ENCODE results near the gene PRDM16. TPM values are rescaled to one million over a fixed set of nuclear protein-coding genes. Genes with fewer than 3 reads are reported as not detected.

Gene PRDM16
- polyA plus RNA-seq, 1 of the 3 experiments (the other 2 are of a cell fraction) = not detected

- CTCF ChIA-PET = no interaction called here
- 21% methylated on average over 8 of the region's 11 CpGs for WGBS (ENCODE audit: low lambda C conversion rate)
These were observed 42.2 kb upstream of the PRDM16 start for GRCh38 chr1:3026581-3027391.

GRCh38 chr1:3027611-3028371 is 41.2 kb upstream of the PRDM16 start:
- Histone ChIP-seq H3K9ac (no peak overlapping the region), H3F3A (replicated peaks; ENCODE audit: insufficient read depth) (no peaks in the 10 kb centered on the region), H3K27me3 (ENCODE audit: insufficient read depth) (no peaks in the 10 kb centered on the region), H3K79me2 (ENCODE audit: insufficient read depth) (no peaks in the 10 kb centered on the region), H3K4me2 (no peak overlapping the region), H3K27ac (ENCODE audit: low read depth in 2 of 2, low read length in 1 of 2) (no peak overlapping the region), H3K4me1 (ENCODE audit: control insufficient read depth in 1 of 2, insufficient read depth in 2 of 2, low read depth in 1 of 2, low read length in 1 of 2) (no peaks in the 10 kb centered on the region), H3K36me3 (replicated peaks in 1 of 2; ENCODE audit: control insufficient read depth in 1 of 2, insufficient read depth in 2 of 2, low read length in 1 of 2) (no peaks in the 10 kb centered on the region), H3K4me3 (ENCODE audit: low read depth in 2 of 2, low read length in 1 of 2) (no peak overlapping the region), H3K9me3 (no peaks in the 10 kb centered on the region), H2AFZ (ENCODE audit: low read depth) (no peak overlapping the region), H3K9me2 (no peaks in the 10 kb centered on the region), H4K20me1 (ENCODE audit: insufficient read depth) (no peaks in the 10 kb centered on the region)
- ChIA-PET CTCF (interaction anchor here (1.4 to 1.9 kb wide), 2 partner anchors 10 to 16 kb away, joined by 3 to 4 read pairs; no protein-coding TSS in a partner anchor), POLR2A (no interaction called here)
- 0% methylated on average over 2 of the region's 20 CpGs for WGBS (ENCODE audit: low lambda C conversion rate)
- no peak for DNase-seq
- no peak for TF ChIP-seq USF2 (IDR thresholded peaks at IDR 0.05; ENCODE audit: borderline replicate concordance, low read depth, low read length)
- TF ChIP-seq IRF3 (IDR thresholded peaks at IDR 0.05; ENCODE audit: low read depth, low read length) = no peak
- TF ChIP-seq PBX3 (IDR thresholded peaks at IDR 0.05) = no peak
- no peak for TF ChIP-seq CTCF (IDR thresholded peaks at IDR 0.05)
- no peak for TF ChIP-seq MEF2A (IDR thresholded peaks at IDR 0.05; ENCODE audit: borderline replicate concordance, low read depth)

More at GRCh38 chr1:3026581-3027391, 42.2 kb upstream of the PRDM16 start:
- H3K79me2 ChIP-seq (ENCODE audit: insufficient read depth) = no peaks in the 10 kb centered on the region
- no peaks in the 10 kb centered on the region for H3K9me2 ChIP-seq
- no peak overlapping the region for H3K27ac ChIP-seq (ENCODE audit: low read depth in 2 of 2, low read length in 1 of 2)
- no peak overlapping the region for H3K9ac ChIP-seq
- H3K27me3 ChIP-seq (ENCODE audit: insufficient read depth) = no peaks in the 10 kb centered on the region
- no peak for DNase-seq
- no peaks in the 10 kb centered on the region for H3F3A ChIP-seq (replicated peaks; ENCODE audit: insufficient read depth)
- H3K4me2 ChIP-seq = no peak overlapping the region
- no peak overlapping the region for H3K4me3 ChIP-seq (ENCODE audit: low read depth in 2 of 2, low read length in 1 of 2)
- POLR2A ChIA-PET = no interaction called here
- no peaks in the 10 kb centered on the region for H3K36me3 ChIP-seq (replicated peaks in 1 of 2; ENCODE audit: control insufficient read depth in 1 of 2, insufficient read depth in 2 of 2, low read length in 1 of 2)
- no peak for TF ChIP-seq RFX5 (IDR thresholded peaks at IDR 0.05; ENCODE audit: low read length)
- H4K20me1 ChIP-seq (ENCODE audit: insufficient read depth) = no peaks in the 10 kb centered on the region
- no peaks in the 10 kb centered on the region for H3K9me3 ChIP-seq
- no peak overlapping the region for H2AFZ ChIP-seq (ENCODE audit: low read depth)
- H3K4me1 ChIP-seq (ENCODE audit: control insufficient read depth in 1 of 2, insufficient read depth in 2 of 2, low read depth in 1 of 2, low read length in 1 of 2) = no peaks in the 10 kb centered on the region

Measured in SK-N-SH (cell line).